Panc1 (cell line): ENCODE data around the gene PKMYT1. TPM values are rescaled to one million over a fixed set of nuclear protein-coding genes. Genes with fewer than 3 reads are reported as not detected.
A peak's percentile ranks its signal among the peaks of the same experiment; 100 is the strongest.

Experiments used
- ATAC-seq: fragments of 200-7000 bp; cut with Tn5 transposase; 2 replicates; pipeline ENCODE4 v1.9.1; 2020; ENCODE audit warnings: mild to moderate bottlenecking, moderate library complexity
- BruUV-seq: library from RNA; stranded (reverse); fragments of 400-500 nt; replicated peaks from 2 replicates; lab custom pipeline; 2021; lab: Mats Ljungman, UMichigan
- CTCF ChIA-PET: fragments of 300-600 bp; sonication (Branson Sonifier 250); formaldehyde crosslinking; loops from one replicate; lab custom pipeline; 2022; ENCODE audit warnings: antibody characterized with exemption; lab: Charles Lee
- POLR2A ChIA-PET: fragments of 300-600 bp; sonication (Branson Sonifier 250); formaldehyde crosslinking; loops from one replicate; lab custom pipeline; 2022; ENCODE audit warnings: antibody characterized with exemption; lab: Charles Lee
- DNase-seq: peaks from one replicate; pipeline ENCODE4 v3.0.0-alpha.2; 2010; ENCODE audit warnings: low read depth, low spot score
- H3K27ac ChIP-seq: 2 replicates; pipeline ENCODE4 v1.5.1; 2011; ENCODE audit warnings: mild to moderate bottlenecking, low read length, inconsistent platforms
- H3K27me3 ChIP-seq: fragments of 200-500 bp; sonication (Bioruptor generic); 2 replicates; pipeline ENCODE4 v1.6.0; 2014; ENCODE audit warnings: low read length, inconsistent platforms; ENCODE audit not compliant: control insufficient read depth, insufficient read depth
- H3K36me3 ChIP-seq: fragments of 200-500 bp; sonication (Bioruptor generic); 2 replicates; pipeline ENCODE4 v1.5.1; 2014; ENCODE audit warnings: inconsistent platforms, mild to moderate bottlenecking, low read length, moderate library complexity; ENCODE audit not compliant: control insufficient read depth, insufficient read depth
- H3K4me1 ChIP-seq: 2 replicates; pipeline ENCODE4 v1.5.1; 2011; ENCODE audit warnings: inconsistent platforms, mild to moderate bottlenecking, low read length, moderate library complexity; ENCODE audit not compliant: control insufficient read depth, insufficient read depth
- H3K4me3 ChIP-seq, 2 experiments: 2 replicates each; pipeline ENCODE4 v1.5.1; 2011 to 2012; ENCODE audit warnings: low read depth in 2 of 2, low read length in 2 of 2, mild to moderate bottlenecking in 2 of 2, inconsistent platforms in 1 of 2, moderate library complexity in 1 of 2
- H3K9me3 ChIP-seq: fragments of 200-500 bp; sonication (Bioruptor generic); 2 replicates; pipeline ENCODE4 v1.5.1; 2014; ENCODE audit warnings: low read depth, mild to moderate bottlenecking, inconsistent platforms, low read length, moderate library complexity; ENCODE audit not compliant: control insufficient read depth, insufficient read depth
- POLR2AphosphoS5 ChIP-seq: IDR thresholded peaks from 2 replicates; pipeline ENCODE4 v1.6.1; 2012; ENCODE audit warnings: mild to moderate bottlenecking, low read depth, low read length, moderate library complexity
- SIN3A ChIP-seq: IDR thresholded peaks from 2 replicates; pipeline ENCODE4 v1.6.1; 2012; ENCODE audit warnings: low read depth, mild to moderate bottlenecking, low read length, moderate library complexity, borderline replicate concordance; ENCODE audit not compliant: insufficient read depth
- TCF7L2 ChIP-seq: IDR thresholded peaks from 2 replicates; pipeline ENCODE4 v1.6.1; 2011; ENCODE audit warnings: mild to moderate bottlenecking, low read depth, low read length, inconsistent platforms
- in situ Hi-C: cut with HindIII; loops from 2 replicates; pipeline ENCODE4 v1.10.0; 2016; ENCODE audit warnings: low sequenced_read_pairs, low pct_unique_long_range_greater_than_20kb
- intact Hi-C: fragments of 100-400 bp; cut with micrococcal nuclease; formaldehyde crosslinking; loops from one replicate; pipeline ENCODE4 v1.10.0; 2022; ENCODE audit not compliant: unreplicated experiment
- total RNA-seq: library from RNA; stranded (reverse); gene quantifications from one replicate; pipeline ENCODE4 v1.2.1, GENCODE V29; 2021; ENCODE audit not compliant: unreplicated experiment
- TF ChIP-seq, protein P1 (sequence below), 2 experiments: IDR thresholded peaks; 2 replicates each; pipeline ENCODE4 v1.6.1; 2011 to 2012; ENCODE audit warnings: low read depth in 2 of 2, control low read depth in 1 of 2, low read length in 1 of 2, mild to moderate bottlenecking in 1 of 2, moderate library complexity in 1 of 2; ENCODE audit not compliant: insufficient read depth in 1 of 2
- TF ChIP-seq, protein P2 (sequence below): fragments of 450-650 bp; IDR thresholded peaks from 2 replicates; pipeline ENCODE4 v1.5.1; 2017; ENCODE audit warnings: mild to moderate bottlenecking

Gene PKMYT1
- total RNA-seq, 1 experiment from 2014 or later, result 105 TPM

DNA sequence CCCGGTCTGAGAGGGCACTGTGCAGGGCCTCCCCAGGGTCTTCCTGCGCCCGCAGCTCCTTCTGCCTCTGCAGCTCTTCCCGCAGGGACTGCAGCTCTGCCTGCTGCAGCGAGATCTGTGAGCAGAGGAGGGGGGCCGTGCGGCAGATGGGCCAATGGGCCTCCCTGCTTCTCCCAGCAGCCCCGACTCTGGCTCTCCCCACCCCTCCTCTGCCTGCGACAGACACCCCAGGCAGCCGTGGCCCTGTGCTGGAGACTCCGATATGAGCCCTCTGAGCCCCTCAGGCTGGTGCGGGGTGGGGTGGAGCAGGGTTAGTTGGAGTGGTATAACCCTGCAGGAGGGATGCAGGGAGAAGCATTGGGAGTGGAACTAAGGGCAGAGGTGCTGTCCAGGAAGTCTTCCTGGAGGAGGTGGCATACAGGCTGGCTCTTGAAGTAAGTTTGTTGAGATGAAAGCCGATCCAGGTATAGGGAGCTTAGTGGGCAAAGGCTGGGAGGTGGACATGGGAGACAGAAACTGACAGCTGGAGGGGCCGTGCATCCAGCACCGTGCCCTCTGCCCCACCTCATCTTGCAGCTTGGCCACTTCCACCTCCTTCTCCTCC is 48.6 kb upstream of the PKMYT1 start:
- no peaks in the 10 kb centered on the region for H3K27me3 ChIP-seq
- intact Hi-C loops, result no loop called here
- H3K4me3 ChIP-seq, result no peak overlapping the region
- ATAC-seq (no peak), DNase-seq (no peak)
- H3K36me3 ChIP-seq, result no peaks in the 10 kb centered on the region
- POLR2A ChIA-PET, result no interaction called here
- in situ Hi-C loops, result no loop called here
- no peaks in the 10 kb centered on the region for H3K9me3 ChIP-seq
- no peak overlapping the region for H3K27ac ChIP-seq
- CTCF ChIA-PET, result interaction anchor here (0.6 to 1.2 kb wide), 9 partner anchors 9 to 360 kb away, joined by 3 to 5 read pairs (median 4); partner anchors contain the start of genes CLDN6, TNFRSF12A and ZNF213
- TF ChIP-seq TCF7L2 (no peak), SIN3A (no peak), POLR2AphosphoS5 (no peak)
- TF ChIP-seq, protein P1, sequence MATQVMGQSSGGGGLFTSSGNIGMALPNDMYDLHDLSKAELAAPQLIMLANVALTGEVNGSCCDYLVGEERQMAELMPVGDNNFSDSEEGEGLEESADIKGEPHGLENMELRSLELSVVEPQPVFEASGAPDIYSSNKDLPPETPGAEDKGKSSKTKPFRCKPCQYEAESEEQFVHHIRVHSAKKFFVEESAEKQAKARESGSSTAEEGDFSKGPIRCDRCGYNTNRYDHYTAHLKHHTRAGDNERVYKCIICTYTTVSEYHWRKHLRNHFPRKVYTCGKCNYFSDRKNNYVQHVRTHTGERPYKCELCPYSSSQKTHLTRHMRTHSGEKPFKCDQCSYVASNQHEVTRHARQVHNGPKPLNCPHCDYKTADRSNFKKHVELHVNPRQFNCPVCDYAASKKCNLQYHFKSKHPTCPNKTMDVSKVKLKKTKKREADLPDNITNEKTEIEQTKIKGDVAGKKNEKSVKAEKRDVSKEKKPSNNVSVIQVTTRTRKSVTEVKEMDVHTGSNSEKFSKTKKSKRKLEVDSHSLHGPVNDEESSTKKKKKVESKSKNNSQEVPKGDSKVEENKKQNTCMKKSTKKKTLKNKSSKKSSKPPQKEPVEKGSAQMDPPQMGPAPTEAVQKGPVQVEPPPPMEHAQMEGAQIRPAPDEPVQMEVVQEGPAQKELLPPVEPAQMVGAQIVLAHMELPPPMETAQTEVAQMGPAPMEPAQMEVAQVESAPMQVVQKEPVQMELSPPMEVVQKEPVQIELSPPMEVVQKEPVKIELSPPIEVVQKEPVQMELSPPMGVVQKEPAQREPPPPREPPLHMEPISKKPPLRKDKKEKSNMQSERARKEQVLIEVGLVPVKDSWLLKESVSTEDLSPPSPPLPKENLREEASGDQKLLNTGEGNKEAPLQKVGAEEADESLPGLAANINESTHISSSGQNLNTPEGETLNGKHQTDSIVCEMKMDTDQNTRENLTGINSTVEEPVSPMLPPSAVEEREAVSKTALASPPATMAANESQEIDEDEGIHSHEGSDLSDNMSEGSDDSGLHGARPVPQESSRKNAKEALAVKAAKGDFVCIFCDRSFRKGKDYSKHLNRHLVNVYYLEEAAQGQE (IDR thresholded peaks at IDR 0.05; ENCODE audit: insufficient read depth in 1 of 2, low read depth in 2 of 2, low read length in 1 of 2), result no peak
- TF ChIP-seq, protein P2, sequence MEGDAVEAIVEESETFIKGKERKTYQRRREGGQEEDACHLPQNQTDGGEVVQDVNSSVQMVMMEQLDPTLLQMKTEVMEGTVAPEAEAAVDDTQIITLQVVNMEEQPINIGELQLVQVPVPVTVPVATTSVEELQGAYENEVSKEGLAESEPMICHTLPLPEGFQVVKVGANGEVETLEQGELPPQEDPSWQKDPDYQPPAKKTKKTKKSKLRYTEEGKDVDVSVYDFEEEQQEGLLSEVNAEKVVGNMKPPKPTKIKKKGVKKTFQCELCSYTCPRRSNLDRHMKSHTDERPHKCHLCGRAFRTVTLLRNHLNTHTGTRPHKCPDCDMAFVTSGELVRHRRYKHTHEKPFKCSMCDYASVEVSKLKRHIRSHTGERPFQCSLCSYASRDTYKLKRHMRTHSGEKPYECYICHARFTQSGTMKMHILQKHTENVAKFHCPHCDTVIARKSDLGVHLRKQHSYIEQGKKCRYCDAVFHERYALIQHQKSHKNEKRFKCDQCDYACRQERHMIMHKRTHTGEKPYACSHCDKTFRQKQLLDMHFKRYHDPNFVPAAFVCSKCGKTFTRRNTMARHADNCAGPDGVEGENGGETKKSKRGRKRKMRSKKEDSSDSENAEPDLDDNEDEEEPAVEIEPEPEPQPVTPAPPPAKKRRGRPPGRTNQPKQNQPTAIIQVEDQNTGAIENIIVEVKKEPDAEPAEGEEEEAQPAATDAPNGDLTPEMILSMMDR, result no peak
- no TSS peak for BruUV-seq
- H3K4me1 ChIP-seq, result peaks cover 6% of the 10 kb centered on the region; the same call in 1 of the 2 replicates

DNA sequence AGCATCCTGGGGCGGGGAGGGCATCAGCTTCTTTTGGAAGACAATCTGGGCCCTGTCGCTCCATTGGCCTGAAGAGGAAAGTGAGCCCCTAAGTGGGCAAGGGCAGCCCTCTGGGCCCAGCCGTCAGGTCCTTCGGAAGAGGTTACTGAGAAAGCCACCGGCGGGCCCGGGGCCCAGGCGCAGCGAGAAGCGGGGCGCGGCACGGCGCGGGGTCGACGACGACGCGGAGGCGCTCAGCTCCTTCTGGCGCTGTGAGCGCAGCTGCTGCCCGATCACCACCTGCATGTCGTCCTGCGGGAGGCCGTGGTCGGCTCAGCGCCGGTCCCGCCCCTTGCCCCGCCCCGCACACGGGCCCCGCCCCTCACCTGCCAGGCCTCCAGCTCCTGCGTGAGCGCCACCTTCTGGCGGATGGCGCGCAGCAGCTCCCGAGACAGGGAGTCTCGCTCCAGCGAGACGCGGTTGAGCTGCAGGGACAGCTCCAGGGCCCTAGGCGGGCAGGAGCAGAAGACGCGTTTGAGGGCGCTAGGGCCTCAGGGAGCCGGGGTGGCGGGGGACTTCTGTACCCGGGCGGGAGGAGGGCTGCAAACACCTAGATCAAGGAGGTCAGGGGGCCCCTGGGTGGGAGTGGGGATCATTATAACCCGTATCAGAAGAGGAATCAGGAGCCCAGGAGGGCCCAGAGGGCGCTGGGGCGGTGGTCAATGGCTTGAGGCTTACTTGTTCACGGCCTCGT is 47.9 kb upstream of the PKMYT1 start:
- peak; percentile 32 for DNase-seq
- CTCF ChIA-PET, result interaction anchor here (0.6 to 1.2 kb wide), 9 partner anchors 8 to 252 kb away, joined by 3 to 5 read pairs (median 4); partner anchors contain the start of genes CLDN6, TNFRSF12A and ZNF213
- TF ChIP-seq SIN3A (no peak), POLR2AphosphoS5 (peak; percentile 62), TCF7L2 (no peak)
- TF ChIP-seq, protein P2, result peak; percentile 96
- TF ChIP-seq, protein P1 (IDR thresholded peaks at IDR 0.05; ENCODE audit: insufficient read depth in 1 of 2, low read depth in 2 of 2, low read length in 1 of 2), result peak in 1 of 2 experiments; percentile 49; a peak in 1 of 4 replicates

More for the DNA sequence above, 47.9 kb upstream of the PKMYT1 start:
- POLR2A ChIA-PET, result interaction anchor here (0.7 kb wide), 1 partner anchor 1737 kb away, joined by 3 read pairs; no protein-coding TSS in a partner anchor
- Histone ChIP-seq H3K27me3 (no peaks in the 10 kb centered on the region), H3K9me3 (no peaks in the 10 kb centered on the region), H3K4me1 (peaks cover 6% of the 10 kb centered on the region), H3K36me3 (no peaks in the 10 kb centered on the region), H3K27ac (no peak overlapping the region), H3K4me3 (no peak overlapping the region)
- in situ Hi-C loops, result no loop called here
- no TSS peak for BruUV-seq
- peak; percentile 51 for ATAC-seq
- intact Hi-C loops, result no loop called here
